Mucosa of gallbladder (tissue), 1 donor: Measurements from ENCODE around the gene SERHL2. TPM values are rescaled to one million over a fixed set of nuclear protein-coding genes. Genes with fewer than 3 reads are reported as not detected.
"Not testable (repeated sequence)": the region's sequence is repeated elsewhere in the genome, so short reads cannot be mapped to it uniquely, and the experiment has no call there.

Source experiments
- DNase-seq: peaks from one replicate; pipeline ENCODE4 v3.0.0-alpha.2; 2020; ENCODE audit warnings: low spot score
- total RNA-seq: library from RNA; stranded (reverse); gene quantifications from one replicate; pipeline ENCODE4 v1.2.1, GENCODE V29; 2021
- donor health status: DM: no; HTN: no; CAD: no.

Gene SERHL2
- total RNA-seq, 1 donor from 2014 or later: 2.9 TPM

- DNase-seq: not testable (repeated sequence)
Measured at GRCh38 chr22:42607641-42608040, 53.9 kb downstream of the SERHL2 start.

- no peak for DNase-seq
Measured at GRCh38 chr22:42608136-42608822, 54.5 kb downstream of the SERHL2 start.

- DNase-seq: no peak
Measured at GRCh38 chr22:42608823-42609361, 55.1 kb downstream of the SERHL2 start.

DNA sequence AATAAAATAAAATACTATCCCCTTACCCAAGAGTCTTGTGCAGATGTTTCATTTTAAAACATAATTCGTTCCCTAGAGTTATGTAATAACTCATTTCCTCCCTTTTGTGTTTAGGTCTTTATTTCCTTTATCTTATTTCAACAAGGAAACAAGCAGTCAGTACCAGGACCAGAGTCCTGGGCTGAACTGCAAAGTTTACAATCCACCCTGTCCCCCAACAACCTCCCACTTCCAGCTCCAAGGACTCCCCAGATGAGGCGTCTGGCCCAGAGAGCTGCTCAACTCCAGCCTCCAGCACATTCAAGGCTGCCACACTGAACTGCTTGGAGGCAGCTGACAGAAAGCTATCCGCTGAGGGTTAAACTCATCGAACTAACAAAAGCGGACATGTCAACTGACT is 56.4 kb downstream of the SERHL2 start:
- no peak for DNase-seq

DNA sequence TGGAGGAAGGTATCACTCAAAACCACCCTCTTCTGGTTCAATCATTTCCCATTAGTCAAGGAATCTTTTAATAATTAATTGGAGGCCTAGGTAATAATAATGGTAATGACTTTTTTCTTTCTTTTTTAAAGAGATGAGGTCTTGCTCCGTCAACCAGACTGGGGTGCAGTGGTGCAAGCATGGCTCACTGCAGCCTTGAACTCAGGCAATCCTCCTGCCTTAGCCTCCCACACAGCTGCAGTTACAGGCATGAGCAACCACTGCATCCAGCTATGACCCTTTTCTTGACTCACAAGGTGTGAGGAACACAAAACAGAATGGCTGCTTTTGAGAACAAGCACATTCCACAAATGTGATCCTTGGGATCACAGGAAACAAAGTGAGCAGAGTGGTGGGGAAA is 57.3 kb downstream of the SERHL2 start:
- DNase-seq: no peak

GRCh38 chr22:42612336-42612735 is 58.6 kb downstream of the SERHL2 start:
- DNase-seq: no peak

- no peak for DNase-seq
Measured at GRCh38 chr22:42613872-42614301, 60.1 kb downstream of the SERHL2 start.

DNA sequence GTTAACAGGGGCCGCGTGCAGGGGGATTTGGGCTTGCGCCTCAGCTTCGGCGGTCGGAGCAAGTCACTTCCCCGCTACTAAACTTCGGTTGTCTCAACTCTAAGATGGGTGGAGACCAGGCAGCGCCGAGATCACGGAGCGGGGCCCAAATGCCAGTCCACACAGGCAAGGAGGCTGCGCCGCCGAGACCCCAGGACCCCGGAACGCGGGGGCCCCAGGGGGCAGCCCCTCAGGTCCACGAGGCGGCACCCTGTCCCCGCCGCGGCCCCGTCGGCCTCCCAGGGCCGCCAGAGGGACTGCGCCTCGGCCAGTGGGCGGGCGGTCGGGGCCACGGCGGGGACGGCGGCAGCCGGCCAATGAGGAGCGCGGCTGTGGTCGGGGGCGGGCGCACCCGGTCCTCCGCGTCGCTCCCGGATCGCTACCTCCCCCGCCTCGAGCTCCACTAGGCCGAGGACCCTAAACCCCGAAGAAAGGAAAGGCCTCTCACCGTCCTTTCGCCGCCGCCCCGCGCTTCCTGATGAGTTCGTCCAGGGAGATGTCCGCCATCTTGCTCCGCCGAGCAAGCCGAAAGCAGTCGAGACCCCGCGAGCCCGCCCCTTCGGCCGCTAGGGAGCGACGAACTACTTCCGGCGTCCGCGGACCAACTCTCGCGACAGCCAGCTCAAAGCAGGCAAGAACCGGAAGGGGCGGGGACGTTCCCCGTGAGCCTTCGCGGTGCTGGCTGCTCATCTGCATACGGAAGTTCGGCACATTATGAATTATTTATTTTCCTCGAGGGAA is 60.7 kb downstream of the SERHL2 start, which contains the start of gene POLDIP3:
POLDIP3 (minus strand) TSS at position 572 of the 780 bp plus-strand sequence; CDS start at position 546, 26 bp downstream.
- peak; percentile 99 for DNase-seq

DNA sequence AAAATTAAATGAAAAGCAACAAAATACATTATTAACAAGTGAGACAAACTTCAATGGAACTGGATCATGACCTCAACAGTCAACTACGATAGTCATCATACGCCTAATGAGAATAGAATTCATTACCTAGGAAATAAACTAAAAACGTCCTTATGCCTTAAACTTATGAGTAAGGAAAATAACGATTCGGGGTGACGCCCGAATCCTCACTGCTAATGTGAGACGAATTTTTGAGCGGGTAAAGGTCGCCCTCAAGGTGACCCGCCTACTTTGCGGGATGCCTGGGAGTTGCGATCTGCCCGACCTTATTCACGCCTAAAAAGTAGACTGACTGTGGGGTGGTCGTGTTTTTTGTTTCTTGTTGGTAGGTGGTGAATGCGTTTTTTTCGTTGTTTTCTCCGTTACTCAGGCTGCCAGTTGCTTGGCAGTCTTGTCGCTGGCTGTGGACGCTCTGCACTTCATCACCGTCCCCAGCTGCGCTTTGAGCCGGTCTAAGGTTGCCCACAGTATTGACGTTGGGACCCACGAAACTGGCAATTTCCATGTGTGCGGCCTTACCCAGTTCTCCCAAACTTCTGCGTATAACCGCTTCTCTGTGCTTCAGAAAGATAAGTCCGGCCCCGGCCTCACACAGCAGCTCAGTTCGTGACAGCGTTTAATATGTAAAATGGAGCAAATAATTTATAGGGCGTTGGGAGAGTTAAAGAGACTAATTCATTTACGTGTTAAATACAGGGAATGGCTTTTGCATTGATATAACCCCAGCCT is 61.5 kb downstream of the SERHL2 start:
- DNase-seq: peak; percentile 85

DNA sequence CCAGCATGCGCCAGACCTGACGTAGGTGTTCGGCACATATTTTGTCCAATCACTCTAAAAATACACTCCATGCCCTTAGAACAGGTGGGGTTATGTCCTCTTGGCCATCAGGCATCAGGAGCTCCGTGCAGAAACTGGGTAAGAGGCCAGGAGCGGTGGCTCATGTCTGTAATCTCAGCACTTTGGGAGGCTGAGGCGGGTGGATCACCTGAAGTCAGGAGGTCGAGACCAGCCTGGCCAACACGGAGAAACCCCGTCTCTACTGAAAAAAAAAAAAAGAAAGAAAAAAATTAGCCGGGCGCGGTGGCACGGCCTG is 62.1 kb downstream of the SERHL2 start:
- not testable (repeated sequence) for DNase-seq

- no peak for DNase-seq
Measured at GRCh38 chr22:42617155-42617983, 63.6 kb downstream of the SERHL2 start.

DNA sequence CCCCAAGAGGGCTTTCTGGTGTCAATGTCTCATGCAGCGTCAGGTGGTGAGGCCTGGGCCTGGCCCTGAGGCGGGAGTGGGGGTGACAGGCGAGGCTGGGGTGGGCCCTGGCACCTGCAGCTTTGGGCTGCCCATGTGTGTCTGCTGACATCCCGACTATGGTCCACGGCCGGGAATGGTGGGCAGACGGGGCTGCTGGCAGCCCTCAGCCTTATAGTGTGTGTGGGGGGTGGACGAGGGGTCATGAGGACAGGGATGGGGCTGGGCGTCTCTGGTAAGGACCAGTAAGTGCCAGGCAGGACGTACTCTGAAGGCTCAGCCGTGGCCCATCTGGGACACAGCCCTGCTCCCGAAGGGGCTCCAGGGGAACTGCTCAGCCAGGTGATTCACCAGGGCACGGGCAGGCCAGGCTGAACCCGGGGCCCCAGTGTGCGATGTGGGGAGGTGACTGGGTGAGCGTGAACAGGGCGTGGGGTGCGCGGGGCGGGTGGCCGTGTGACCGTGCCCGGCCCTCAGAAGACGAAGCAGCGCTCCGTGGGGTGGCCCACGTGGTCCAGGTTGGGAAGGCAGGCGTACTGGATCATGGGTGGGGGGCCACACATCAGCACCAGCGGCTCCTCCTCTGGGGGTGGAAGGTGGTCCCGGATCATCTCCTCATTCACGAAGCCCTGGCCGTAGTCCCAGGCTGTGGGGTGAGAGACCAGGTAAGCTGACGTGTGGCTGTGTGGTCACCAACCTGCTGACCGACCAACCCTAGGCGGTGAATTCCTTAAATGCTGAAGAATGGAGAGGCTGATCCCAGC is 65.7 kb downstream of the SERHL2 start:
- no peak for DNase-seq

- DNase-seq: no peak
Measured at GRCh38 chr22:42620084-42620483, 66.3 kb downstream of the SERHL2 start.

- DNase-seq: peak; percentile 57
Measured at GRCh38 chr22:42621505-42622002, 67.8 kb downstream of the SERHL2 start.

DNA sequence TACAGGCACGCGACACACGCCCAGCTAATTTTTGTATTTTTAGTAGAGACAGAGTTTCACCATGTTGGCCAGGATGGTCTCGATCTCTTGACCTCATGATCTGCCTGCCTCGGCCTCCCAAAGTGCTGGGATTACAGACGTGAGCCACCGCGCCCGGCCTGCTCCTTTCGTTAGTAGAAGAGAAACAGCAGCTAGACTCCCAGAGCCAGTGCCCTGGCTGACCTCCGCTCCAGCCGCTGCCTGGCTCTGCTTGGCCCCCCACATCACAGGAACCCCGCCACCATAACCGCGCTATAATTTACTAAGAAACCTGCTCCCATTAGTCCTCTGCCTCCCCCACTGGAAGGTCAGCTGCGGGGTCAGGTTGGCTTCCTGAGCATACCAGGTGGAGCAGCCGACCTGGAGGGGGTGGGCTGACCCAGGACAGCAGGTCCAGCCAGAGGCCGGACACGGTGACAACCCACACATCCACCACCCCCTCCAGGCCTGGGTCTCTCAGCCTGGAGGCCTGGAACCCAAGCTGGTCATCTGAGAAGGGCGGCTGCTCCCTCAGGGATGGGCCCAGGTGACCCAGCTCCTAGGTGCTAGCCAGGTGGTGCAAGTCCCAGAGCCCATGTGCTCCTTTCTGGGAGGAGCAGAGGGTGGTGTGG is 68.4 kb downstream of the SERHL2 start:
- no peak for DNase-seq

DNA sequence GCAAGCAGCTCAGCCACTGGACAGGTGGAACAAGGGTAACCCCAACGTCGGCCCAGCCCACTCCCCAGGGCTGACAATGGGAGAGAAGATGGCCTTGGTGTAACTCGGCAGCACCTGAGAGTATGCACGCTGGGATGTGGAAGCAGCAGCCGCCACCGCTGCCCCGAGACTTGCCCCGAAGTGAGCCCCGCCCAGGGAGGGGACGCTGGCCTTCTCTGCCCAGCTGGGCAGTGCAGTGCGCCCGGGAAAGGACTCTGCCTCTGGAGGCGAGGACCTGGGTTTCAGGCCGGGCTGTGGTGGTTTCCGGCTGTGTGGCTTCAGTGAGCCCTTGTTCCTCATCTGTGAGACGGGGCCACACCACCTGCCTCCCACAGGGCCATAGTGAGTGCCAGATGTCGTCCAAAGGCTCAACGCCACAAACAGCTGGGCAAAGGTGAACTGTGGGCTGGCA is 69.6 kb downstream of the SERHL2 start:
- no peak for DNase-seq
